Natural killer cell treated with Interleukin-12 subunit alpha and Interleukin-12 subunit beta and Interleukin-15 and Interleukin-18, amount 100 ng/mL, for 72 hours (primary cell): ENCODE data around the gene SNX20. TPM values are rescaled to one million over a fixed set of nuclear protein-coding genes. Genes with fewer than 3 reads are reported as not detected.

Experiments
- ATAC-seq, 2 donors: fragments of 150-1000 bp; cut with Tn5 transposase in 1 of 2; sonication (Bioruptor Pico), chemical (Tn5 transposase) in 1 of 2; 2 replicates each; pipeline ENCODE4 v1.10.0; 2021
- DNase-seq: peaks from one replicate; pipeline ENCODE4 v3.0.0; 2022; ENCODE audit warnings: low spot score
- H3K27ac Mint-ChIP-seq, 2 donors: 1 replicate in 1 of 2; 2 replicates in 1 of 2; pipeline ENCODE4 v1.8.0; 2022; ENCODE audit warnings: mixed read lengths in 2 of 2, mild to moderate bottlenecking in 1 of 2, moderate library complexity in 1 of 2
- H3K27me3 Mint-ChIP-seq, 2 donors: 1 replicate in 1 of 2; 2 replicates in 1 of 2; pipeline ENCODE4 v1.8.0; 2022; ENCODE audit warnings: mixed read lengths in 2 of 2
- H3K36me3 Mint-ChIP-seq: one replicate; pipeline ENCODE4 v1.8.0; 2022; ENCODE audit warnings: mixed read lengths
- H3K4me1 Mint-ChIP-seq, 2 donors: 1 replicate in 1 of 2; 2 replicates in 1 of 2; pipeline ENCODE4 v1.8.0; 2022; ENCODE audit warnings: low read depth in 2 of 2, mixed read lengths in 2 of 2, mild to moderate bottlenecking in 1 of 2
- H3K4me3 Mint-ChIP-seq: one replicate; pipeline ENCODE4 v1.8.0; 2022; ENCODE audit warnings: mixed read lengths
- H3K9me3 Mint-ChIP-seq: 2 replicates; pipeline ENCODE4 v1.8.0; 2022; ENCODE audit warnings: mixed read lengths
- total RNA-seq, 2 donors: library from RNA; stranded (reverse); gene quantifications; one replicate each; pipeline ENCODE4 v1.2.3, GENCODE V29; 2022

Gene SNX20
- total RNA-seq, 2 donors from 2014 or later, result 26.2 to 38.4 TPM

DNA sequence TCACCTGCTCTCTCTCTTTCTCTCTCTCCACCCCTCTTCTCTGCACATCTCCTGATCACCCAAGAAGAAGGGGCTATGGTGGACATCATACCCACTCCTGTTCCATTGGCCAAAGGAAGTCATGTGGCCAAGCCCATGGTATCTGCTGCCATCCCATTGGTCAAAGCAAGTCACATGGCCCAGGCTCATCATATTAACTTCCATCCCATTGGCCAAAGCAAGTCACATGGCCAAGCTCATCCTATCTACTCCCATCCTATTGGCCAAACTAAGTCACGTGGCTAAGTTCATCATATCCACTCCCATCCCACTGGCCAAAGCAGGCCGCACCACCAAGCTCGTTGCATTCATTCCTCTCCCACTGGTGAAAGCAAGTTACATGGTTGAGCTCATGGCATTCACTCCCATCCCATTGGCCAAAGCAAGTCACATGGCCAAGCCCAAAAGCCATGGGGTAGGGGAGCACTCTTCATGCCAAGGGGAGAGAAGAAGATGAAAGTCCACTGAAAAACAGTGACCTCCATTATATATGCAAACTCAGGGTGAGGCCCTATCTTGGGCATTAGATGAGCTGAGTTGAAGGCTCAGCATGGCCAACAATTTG lies 29.2 kb downstream of the SNX20 start:
- no peaks in the 10 kb centered on the region for H3K27me3 Mint-ChIP-seq
- no peaks in the 10 kb centered on the region for H3K36me3 Mint-ChIP-seq
- H3K27ac Mint-ChIP-seq, result no peak overlapping the region
- DNase-seq, result no peak
- ATAC-seq, result no peak
- no peak overlapping the region for H3K4me3 Mint-ChIP-seq
- no peaks in the 10 kb centered on the region for H3K4me1 Mint-ChIP-seq
- peaks cover 4% of the 10 kb centered on the region for H3K9me3 Mint-ChIP-seq

DNA sequence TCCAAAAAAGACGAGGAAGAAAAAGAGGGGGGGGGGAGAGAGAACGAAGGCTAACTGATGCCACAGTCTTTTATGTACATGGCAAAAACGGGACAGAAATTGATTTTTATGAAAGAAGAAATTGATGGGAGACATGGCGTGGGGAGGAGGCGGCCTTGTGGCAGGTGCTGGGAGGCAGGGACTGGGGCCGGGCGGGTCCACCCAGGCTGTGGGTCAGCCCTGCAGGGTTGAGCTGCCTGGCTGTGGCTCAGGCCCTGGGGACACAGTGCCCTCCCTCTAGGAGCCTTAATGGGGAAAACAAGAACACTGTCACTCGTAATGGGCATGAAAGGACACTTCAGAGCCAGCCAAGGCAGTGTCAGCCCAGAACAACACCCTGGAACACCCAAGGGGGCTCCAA lies 34.8 kb downstream of the SNX20 start:
- no peak for ATAC-seq
- Mint-ChIP-seq H3K27me3 (peaks cover 0 to 2% of the 10 kb centered on the region in 2 donors), H3K9me3 (no peaks in the 10 kb centered on the region), H3K36me3 (no peaks in the 10 kb centered on the region), H3K4me3 (no peak overlapping the region), H3K4me1 (peaks cover 4 to 5% of the 10 kb centered on the region in 2 donors), H3K27ac (no peak overlapping the region)
- no peak for DNase-seq

DNA sequence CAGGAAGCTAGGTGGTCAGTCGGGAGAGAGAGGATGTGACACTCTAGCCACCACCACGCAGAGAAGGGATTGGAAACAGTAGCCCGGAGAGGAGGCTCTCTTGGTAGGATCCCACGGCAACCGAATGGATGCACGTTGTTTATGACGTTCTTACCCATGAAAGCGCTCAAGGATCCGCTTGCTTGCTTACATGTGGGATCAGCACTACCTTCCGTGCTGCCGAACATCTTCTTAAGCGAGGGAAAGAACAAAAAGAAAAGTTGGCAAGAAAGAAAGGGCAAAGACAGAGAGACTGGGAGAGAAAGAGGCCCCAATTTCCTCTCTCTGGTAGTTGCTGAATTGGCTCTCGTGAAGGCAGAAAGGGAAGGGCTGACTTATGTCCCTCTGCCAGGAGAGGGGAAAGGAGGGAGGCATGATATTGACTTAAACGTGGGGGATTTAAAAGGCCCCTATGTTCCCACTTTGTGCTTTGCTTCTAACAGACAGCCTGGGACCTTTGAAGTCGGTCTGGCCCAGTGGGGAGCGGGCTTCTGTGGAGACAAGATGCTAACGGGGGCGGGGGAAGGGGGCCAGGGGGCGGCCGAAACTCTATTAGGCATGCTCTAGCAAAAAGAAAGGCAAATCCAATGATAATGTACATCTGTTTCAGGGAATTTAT lies 35.4 kb downstream of the SNX20 start:
- H3K4me3 Mint-ChIP-seq, result no peak overlapping the region
- DNase-seq, result no peak
- no peak for ATAC-seq
- no peak overlapping the region for H3K27ac Mint-ChIP-seq
- peaks cover 0 to 2% of the 10 kb centered on the region in 2 donors for H3K27me3 Mint-ChIP-seq
- H3K9me3 Mint-ChIP-seq, result no peaks in the 10 kb centered on the region
- H3K36me3 Mint-ChIP-seq, result no peaks in the 10 kb centered on the region
- H3K4me1 Mint-ChIP-seq, result peaks cover 4 to 5% of the 10 kb centered on the region in 2 donors

DNA sequence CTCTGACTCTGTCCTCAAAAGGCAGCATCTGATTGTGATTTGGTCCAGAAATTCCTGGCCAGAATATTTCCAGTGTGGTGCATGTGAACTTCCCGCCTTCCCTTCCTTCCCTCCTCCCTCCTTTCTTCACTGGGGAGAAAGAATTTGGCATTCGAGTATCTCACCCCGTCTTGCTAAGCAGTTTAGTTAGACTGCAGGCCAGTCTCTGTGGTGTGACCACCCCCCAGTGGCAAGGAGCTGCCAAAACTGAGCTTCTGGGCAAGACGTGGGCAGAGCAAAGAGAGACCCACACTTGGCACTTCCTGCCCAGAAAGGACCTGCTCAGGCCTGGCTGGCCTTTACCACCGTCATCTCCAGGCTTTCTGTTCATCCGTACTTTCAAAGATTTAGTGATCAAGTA lies 36.4 kb downstream of the SNX20 start:
- H3K27me3 Mint-ChIP-seq, result peaks cover 0 to 2% of the 10 kb centered on the region in 2 donors
- H3K27ac Mint-ChIP-seq, result no peak overlapping the region
- DNase-seq (no peak), ATAC-seq (no peak)
- H3K4me1 Mint-ChIP-seq, result peaks cover 4 to 5% of the 10 kb centered on the region in 2 donors
- no peaks in the 10 kb centered on the region for H3K36me3 Mint-ChIP-seq
- no peaks in the 10 kb centered on the region for H3K9me3 Mint-ChIP-seq
- H3K4me3 Mint-ChIP-seq, result no peak overlapping the region

DNA sequence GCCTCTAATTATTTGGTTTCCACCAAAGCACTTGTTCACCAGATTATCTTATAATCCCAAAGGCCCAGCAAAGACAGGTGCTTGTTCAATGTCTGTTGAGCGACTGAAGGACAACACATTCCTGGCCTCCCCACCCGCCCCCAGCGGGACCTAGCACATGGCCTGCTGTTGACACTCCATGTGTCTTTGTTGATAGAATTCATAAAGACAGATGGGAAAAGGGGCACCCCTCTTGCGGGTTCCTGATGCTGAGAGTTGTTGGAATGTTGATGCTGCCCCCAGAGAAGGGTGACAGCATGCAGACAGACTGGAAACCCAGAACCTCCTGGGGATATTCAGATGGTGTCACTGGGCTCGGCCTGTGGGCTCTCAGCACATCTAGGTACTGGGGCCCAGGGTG lies 36.9 kb downstream of the SNX20 start:
- DNase-seq, result no peak
- ATAC-seq, result no peak
- H3K27me3 Mint-ChIP-seq, result peaks cover 0 to 2% of the 10 kb centered on the region in 2 donors
- peaks cover 4 to 5% of the 10 kb centered on the region in 2 donors for H3K4me1 Mint-ChIP-seq
- H3K27ac Mint-ChIP-seq, result no peak overlapping the region
- H3K9me3 Mint-ChIP-seq, result no peaks in the 10 kb centered on the region
- no peak overlapping the region for H3K4me3 Mint-ChIP-seq
- H3K36me3 Mint-ChIP-seq, result no peaks in the 10 kb centered on the region

DNA sequence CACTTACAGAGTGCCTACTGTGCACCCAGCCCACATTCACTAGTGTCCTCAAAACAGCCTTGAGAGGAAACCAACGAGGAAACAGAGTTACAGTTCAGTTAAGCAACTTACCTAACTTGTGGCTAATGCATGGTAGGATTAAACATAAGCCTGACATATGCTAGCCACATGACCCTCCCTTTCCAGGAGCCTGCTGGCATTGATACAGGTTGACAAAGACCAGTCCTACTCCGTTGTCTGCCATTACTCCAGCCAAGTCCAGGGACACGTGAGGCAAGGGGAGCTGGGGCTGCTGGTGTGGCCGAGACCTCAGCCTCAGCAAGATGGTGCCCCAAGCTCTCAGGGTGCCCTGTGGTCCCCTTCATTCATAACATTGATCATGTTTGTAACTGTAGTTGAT lies 37.9 kb downstream of the SNX20 start:
- Mint-ChIP-seq H3K4me1 (peaks cover 4 to 5% of the 10 kb centered on the region in 2 donors), H3K9me3 (no peaks in the 10 kb centered on the region), H3K4me3 (no peak overlapping the region), H3K36me3 (no peaks in the 10 kb centered on the region), H3K27ac (no peak overlapping the region), H3K27me3 (peaks cover 0 to 5% of the 10 kb centered on the region in 2 donors)
- ATAC-seq (no peak), DNase-seq (no peak)

DNA sequence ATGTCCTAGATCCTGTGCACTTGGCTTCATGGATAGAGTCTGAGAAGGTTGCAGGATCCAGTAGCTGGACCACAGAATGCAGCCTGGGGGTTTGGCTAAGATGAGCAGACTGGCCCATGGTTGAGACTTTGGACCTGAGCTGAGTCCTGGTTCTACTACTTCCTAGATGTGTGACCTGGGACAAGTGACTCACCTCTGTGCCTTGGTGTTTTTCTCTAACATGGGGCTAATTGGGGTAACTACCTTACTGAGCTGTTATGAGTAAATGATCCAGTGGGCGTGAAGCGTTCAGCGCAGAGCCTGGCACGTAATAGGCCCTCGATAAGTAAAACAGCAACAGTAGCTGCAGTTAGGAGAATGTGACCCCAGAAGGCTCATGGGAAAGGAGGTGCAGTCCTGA lies 38.8 kb downstream of the SNX20 start:
- DNase-seq, result no peak
- no peak for ATAC-seq
- no peak overlapping the region for H3K4me3 Mint-ChIP-seq
- no peaks in the 10 kb centered on the region for H3K36me3 Mint-ChIP-seq
- no peaks in the 10 kb centered on the region for H3K9me3 Mint-ChIP-seq
- H3K4me1 Mint-ChIP-seq, result peaks cover 4 to 5% of the 10 kb centered on the region in 2 donors
- H3K27ac Mint-ChIP-seq, result no peak overlapping the region
- peaks cover 0 to 5% of the 10 kb centered on the region in 2 donors for H3K27me3 Mint-ChIP-seq

DNA sequence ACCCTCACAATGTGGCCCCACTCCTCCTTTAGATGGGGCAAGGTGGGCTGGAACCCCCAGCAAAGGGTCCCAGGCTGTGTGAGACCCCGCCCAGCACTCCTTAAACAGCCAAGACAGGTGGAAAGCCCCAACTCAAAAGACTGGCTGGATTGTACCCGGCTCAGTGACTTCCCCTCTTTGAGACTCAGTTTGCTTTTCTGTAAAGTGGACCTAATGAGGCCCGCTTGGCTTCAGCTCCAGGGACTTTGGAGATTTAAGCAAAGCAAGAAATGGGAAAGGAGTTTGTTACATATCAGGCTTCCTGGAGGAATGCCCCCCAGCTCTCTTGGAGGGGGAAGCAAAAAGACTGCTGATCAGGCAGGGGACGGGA lies 39.3 kb downstream of the SNX20 start:
- Mint-ChIP-seq H3K27ac (no peak overlapping the region), H3K9me3 (no peaks in the 10 kb centered on the region), H3K27me3 (peaks cover 0 to 5% of the 10 kb centered on the region in 2 donors), H3K36me3 (no peaks in the 10 kb centered on the region), H3K4me3 (no peak overlapping the region), H3K4me1 (peaks cover 5 to 7% of the 10 kb centered on the region in 2 donors)
- ATAC-seq (no peak), DNase-seq (no peak)

DNA sequence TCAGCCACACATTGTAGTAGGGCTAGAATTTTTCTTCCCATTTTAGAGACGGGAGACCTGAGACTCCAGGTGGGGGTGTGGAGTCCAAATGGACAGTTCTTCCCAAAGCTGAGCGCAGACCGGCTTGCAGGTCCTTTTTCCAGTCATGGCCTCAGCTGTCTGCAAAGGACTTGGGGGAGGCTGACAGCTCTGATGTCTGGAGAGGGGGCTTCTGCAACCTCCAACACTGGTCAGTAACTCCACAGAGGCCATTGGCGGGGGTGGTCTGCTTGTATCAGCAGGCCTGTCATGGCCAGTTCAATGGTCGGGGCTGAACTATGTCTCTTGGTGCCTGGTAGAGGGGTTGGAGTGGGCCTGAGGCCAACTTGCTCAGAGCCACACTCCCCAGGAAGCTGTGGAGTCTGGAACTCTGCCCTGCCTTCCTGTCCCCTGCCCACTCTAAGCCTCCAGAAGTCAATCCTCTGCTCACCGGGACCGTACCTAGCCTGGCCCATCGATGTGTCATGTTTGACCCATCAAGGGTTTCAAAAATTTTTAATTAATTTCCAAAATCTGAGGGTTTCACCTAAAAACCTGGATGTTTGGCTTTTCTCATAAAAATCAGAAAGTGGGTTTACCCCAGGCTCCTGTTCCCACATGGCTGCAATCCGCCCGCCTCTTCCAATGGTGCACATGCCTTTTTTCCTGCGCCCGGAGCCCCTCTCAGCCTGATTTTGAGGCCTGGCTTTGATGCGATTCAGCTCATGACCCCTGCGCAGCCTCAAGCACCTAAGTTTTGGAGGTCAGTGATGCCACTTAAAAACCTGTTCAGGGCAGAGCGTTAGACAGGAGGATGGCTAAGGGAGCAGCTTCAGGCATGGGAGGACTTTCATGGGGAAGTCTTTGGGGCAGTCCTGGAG lies 39.9 kb downstream of the SNX20 start:
- H3K27me3 Mint-ChIP-seq, result peaks cover 0 to 4% of the 10 kb centered on the region in 2 donors
- H3K4me3 Mint-ChIP-seq, result no peak overlapping the region
- no peaks in the 10 kb centered on the region for H3K36me3 Mint-ChIP-seq
- H3K27ac Mint-ChIP-seq, result no peak overlapping the region
- no peak for DNase-seq
- no peaks in the 10 kb centered on the region for H3K9me3 Mint-ChIP-seq
- peaks cover 5 to 8% of the 10 kb centered on the region in 2 donors for H3K4me1 Mint-ChIP-seq
- no peak for ATAC-seq

DNA sequence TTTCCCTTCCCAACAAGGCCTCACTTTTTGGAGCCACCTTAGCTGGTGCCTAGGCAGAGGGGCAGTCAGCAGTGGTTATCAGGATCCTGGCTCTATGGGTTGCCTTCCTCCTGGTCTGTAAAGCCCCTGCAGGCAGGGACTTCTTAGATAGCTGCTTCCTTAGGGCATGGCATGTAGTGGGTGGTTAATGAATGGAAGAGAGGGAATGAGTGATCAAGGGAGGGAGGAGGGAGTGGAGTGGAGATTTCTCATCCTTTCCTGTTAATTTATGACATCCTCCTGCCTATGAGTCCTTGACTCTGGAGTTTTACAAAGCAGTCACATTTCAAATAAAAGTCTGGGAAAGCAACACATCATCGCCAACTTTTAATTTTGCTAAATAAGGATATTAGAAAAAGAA lies 40.7 kb downstream of the SNX20 start:
- Mint-ChIP-seq H3K27ac (no peak overlapping the region), H3K4me1 (peaks cover 5 to 10% of the 10 kb centered on the region in 2 donors), H3K4me3 (no peak overlapping the region), H3K9me3 (no peaks in the 10 kb centered on the region), H3K27me3 (peaks cover 0 to 3% of the 10 kb centered on the region in 2 donors), H3K36me3 (no peaks in the 10 kb centered on the region)
- ATAC-seq (no peak), DNase-seq (no peak)

DNA sequence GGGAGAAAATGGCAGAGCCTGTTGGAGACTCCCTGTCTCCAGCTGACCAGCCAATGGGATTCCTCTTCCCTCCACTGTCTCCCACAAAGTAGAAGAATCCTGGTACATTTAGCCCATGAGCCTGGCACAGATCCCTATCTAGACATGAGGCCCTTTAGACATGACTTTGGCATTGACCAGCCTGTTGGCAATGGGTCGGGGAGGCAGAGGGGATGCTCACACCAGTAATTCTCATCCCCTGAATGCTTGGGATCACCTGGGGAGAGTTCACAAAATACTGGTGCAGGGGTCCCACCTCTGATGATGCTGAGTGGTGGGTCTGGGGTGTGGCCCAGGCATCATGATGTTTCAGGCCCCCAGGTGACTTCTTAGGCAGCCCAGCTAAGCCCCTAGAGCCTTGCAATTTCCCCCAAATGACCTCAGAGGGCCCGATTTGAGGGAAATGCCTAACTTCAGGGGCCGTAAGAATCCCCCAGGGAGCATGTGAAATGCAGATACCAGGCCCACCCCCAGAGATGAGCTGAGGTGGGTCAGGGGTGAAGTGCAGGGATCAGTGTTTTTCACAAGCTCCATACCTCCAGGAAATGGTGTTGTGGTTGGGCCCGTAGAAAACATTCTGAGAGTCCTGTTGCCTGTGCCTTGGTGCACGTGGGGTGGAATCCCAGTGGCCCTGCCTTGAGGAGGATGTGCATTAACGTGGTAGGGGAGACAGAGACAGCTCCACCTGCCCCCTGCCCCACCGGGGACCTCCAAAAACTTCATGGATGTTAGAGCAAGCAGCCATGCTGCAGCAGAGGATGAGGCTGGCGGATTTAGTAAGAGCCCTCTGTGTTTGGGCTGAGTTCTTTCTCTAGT lies 42.1 kb downstream of the SNX20 start:
- ATAC-seq, result no peak
- H3K4me1 Mint-ChIP-seq, result peaks cover 0 to 6% of the 10 kb centered on the region in 2 donors
- DNase-seq, result no peak
- no peaks in the 10 kb centered on the region for H3K9me3 Mint-ChIP-seq
- H3K4me3 Mint-ChIP-seq, result no peak overlapping the region
- H3K27ac Mint-ChIP-seq, result no peak overlapping the region
- peaks cover 0 to 3% of the 10 kb centered on the region in 2 donors for H3K27me3 Mint-ChIP-seq
- H3K36me3 Mint-ChIP-seq, result no peaks in the 10 kb centered on the region

DNA sequence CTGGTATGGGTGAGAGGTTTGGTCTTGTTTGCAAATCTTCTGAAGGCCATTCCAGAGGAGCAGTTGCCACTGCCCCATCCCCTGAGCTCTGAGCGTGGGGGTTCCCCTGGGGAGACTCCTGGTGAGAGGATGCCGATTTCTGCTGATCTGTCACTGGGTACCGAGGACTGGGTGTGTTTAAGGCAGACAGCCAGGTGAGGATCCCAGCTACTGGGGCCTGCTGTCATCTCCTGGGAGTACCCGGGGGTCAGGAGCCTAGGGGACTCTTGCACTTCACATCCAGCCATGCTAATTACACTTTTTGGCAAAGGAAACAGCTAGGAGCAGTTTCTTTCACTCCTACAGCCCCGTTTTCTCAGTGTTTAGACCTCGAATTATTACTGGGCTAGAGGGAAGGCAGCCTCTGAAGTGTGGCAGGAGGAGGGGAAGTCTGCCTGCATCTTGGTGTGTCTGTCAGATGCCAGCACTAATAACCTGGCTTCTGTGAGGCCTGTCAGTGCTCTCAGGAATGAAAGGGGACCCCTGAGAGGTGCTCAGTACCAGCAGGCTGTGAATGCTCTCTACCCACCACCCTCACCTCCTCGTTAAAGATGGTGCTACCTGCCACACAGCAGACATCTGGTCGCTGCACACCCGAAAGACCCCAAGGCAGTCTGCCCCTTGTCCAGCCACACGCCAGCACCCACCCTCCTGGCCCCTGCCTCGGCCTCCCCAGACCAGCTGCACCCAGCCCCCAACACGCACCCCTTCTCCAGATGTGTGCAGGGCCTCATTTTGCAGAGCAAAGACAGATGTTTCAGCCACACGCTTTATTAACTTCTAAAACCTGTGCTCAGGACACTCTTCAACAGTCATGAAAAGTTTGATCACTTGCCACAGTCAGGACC lies 43.2 kb downstream of the SNX20 start:
- H3K4me3 Mint-ChIP-seq, result no peak overlapping the region
- DNase-seq, result no peak
- no peak overlapping the region for H3K27ac Mint-ChIP-seq
- H3K4me1 Mint-ChIP-seq, result peaks cover 0 to 6% of the 10 kb centered on the region in 2 donors
- no peak for ATAC-seq
- H3K9me3 Mint-ChIP-seq, result no peaks in the 10 kb centered on the region
- peaks cover 0 to 3% of the 10 kb centered on the region in 2 donors for H3K27me3 Mint-ChIP-seq
- H3K36me3 Mint-ChIP-seq, result no peaks in the 10 kb centered on the region
